CD4-positive, alpha-beta T cell treated with Interleukin-17A for 4 hours (primary cell): ENCODE measurements around the gene WDR44.
"Not testable (repeated sequence)": the region's sequence is repeated elsewhere in the genome, so short reads cannot be mapped to it uniquely, and the experiment has no call there.

Experiments used
- DNase-seq: peaks from one replicate; pipeline ENCODE4 v3.0.0-alpha.2; 2020; ENCODE audit warnings: mixed read lengths

The WDR44 gene

DNA sequence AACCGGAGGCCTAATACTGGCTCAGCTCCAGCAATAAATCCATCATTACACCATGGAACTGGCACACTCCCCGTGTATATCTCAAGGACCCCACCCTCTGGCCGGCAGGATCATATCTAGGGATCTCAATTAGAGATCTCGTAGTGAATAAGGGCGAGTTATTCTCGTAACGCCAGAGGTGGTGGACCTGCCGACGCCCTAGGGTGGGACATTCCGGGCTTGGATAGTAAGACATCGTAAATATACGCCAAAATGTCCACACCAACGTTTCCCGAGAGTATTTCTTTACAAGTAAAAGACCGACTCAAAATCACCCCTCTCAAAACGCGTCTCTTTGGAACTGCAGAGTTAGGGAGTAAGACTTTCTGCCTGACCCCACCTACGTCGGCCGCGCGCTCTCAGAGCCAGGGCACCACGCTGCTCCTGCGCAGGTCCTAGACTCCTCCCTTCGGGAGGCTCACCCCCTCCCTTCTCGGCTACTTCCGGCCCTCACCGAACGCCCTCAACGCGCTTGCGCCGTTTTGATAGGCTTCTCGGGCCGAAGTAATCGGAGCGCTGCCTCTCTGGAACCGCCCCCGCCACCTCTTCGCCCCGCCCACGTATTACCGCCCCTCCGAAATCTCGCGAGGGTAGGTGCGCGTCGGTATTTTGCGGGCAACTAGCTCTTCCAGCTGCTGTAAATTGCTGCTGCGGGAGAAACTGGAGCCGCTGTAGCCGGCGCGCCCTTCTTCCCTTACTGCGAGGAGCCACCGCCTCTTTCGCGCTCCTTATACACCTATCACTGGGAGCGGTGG, at the start of gene WDR44:
Gene WDR44, plus strand, starts transcription at position 643 of the 794 bp plus-strand sequence. CDS start 398 bp downstream, outside the sequence.
- DNase-seq = peak; percentile 93

DNA sequence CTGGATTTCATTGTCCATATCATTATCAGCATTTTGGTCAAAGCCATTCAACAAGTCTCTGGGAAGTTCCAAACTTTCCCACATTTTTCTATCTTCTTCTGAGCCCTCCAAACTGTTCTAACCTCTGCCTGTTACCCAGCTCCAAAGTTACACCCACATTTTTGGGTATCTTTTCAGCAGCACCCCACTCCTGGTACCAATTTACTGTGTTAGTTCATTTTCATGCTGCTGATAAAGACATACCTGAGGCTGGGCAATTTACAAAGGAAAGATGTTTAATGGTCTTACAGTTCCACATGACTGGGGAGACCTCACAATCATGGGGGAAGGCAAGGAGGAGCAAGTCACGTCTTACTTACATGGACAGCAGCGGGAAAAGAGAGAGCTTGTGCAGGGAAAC, 40.1 kb upstream of the WDR44 start:
- not testable (repeated sequence) for DNase-seq

DNA sequence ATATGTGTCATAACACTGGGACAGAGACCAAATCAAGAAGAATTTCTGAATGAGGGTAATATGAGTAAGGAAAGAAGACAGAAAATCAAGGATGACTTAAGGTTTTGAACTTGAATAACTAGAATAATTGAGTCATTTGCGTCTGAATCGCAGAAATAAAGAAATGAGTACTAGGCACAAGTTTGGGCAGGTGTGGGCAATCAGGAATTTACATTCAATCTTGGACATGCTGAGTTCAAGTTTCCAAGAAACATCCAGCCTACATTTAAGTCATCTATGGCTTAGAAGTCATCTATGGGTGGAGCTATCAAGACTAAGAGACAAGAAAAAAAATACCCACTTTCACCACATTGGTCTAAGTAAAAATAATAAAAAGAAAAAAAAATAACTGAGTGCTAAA, 30.4 kb upstream of the WDR44 start:
- DNase-seq = no peak

- no peak for DNase-seq
Observed at GRCh38 chrX:118324588-118324987, 21.3 kb upstream of the WDR44 start.

DNA sequence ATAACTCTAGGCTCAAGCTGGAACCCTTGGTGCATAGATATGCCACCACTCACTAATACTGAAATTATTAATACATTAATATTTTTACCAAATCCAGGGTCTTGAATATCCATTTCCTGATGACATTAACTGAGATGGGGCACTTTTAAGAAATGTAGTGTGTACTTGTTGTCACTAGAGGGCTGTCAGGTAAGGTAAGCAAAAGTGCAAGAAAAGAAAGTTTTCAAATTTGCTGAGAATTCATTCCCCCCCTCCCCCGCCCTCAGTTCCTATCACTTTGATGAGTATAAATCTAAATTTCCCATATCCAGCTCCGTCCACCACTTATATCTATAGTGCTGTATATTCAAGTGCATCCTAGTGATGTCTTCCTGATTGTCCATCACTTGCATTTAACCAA, 20.5 kb upstream of the WDR44 start:
- DNase-seq = no peak

GRCh38 chrX:118329175-118329574, 16.7 kb upstream of the WDR44 start:
- no peak for DNase-seq

DNA sequence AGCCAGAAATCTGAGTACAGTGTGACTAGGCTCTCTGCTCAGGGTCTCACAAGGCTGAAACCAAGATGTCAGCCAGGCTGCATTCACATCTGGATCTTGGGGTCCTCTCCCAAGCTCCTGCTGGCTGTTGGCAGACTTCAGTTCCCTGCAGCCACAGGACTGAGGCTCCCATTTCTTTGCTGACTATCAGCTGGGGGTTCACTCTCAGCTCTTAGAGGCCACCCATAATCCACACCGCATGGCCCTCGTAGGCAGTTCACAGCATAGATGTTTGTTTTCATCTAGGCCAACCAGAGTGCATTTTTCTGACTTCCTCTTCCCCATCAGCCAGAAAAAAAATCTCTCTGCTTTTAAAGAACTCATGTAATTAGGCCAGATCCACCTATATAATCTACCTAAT, 8.2 kb upstream of the WDR44 start:
- DNase-seq = no peak

GRCh38 chrX:118338930-118339329, 7.0 kb upstream of the WDR44 start:
- DNase-seq = no peak

- no peak for DNase-seq
Observed at GRCh38 chrX:118345045-118345463, 852 bp upstream of the WDR44 start.

- DNase-seq = peak; percentile 61
Observed at GRCh38 chrX:118346258-118347094, 570 bp downstream of the WDR44 start.

- DNase-seq = no peak
Observed at GRCh38 chrX:118347131-118347530, 1.2 kb downstream of the WDR44 start.

DNA sequence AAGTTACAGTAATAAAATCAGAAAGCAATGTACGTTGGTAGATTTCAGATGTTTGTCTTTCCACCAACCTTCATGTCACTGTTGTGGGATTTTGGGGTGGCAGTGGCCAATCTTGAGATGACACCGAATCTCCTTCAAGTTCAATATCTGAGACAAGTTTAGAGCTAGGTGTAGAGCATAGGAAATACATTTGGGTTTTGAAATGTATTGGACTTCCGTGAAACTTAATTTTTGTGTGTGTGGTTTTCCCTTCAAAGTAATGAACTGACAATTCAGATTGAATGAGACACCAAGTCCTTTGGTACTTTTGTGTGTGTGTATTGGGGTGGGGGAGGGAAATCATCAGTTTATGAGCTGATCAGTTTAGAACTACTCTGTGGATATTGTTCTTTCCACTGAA, 1.8 kb downstream of the WDR44 start:
- no peak for DNase-seq

DNA sequence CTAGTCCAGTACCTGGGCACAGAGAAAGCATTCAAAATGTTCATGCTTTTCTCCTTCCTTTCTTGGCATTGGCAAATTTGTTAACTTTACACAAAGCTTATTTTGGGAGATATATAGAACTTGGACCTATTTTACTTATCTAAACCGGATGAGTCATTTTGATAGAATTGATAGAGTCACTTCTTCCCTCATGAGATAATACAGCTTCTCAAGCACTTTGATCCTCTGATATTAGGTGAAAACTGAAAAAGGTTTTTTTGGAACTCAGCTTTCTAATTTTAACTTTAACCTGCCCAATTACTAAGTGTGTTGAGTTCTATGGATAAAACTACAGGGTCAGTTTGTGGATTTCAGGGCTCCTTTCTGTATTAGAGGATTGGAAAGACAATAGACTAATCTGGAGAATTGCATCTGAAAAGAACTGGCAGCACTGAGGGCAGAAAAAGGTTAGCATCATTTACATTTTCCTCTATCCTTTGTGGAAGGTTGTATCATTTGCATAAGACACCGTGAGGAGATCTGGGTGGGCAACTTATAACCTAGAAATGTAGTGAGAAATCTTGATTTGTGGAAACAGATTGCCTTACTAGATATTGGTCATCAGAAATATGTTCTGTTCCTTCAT, 2.4 kb downstream of the WDR44 start:
- DNase-seq = no peak

GRCh38 chrX:118349188-118349587, 3.3 kb downstream of the WDR44 start:
- DNase-seq = no peak

DNA sequence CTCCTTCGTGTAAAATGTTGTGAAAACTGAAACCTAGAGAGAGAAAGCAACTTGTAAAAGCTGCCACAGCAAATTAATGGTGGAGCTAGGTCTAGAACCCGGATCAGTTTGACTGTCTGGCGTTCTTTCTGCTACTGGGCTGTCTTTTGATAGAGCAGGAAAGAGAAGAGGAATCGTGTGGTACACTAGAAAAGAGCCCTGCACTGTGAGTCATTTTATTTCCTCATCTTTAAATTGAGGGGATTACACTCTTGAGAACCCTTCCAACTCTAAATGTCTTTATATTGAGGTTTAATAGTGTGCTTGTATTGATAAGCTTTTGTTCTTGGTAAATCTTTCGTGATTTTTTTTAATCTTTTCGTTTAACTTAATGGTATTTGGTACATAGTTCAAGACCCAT, 4.3 kb downstream of the WDR44 start:
- no peak for DNase-seq

DNA sequence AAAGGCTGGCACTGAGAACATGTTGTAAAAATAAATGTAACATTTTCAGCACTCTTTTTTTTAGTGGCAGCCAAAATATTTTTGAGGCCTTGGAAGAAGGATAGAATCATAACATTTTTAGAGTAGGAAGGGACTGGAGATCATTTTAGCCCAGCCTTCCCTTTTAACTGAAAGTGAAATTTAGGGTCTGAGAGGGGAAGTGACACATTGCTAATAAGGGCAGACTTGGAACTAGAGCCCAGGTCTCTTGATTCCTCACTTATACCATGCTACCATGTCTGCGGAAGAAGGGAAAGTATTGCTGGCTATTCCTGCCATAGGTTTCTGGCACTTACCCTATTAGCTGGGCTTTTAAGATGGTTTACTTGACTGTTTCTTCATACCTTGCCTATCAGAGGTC, 4.8 kb downstream of the WDR44 start:
- no peak for DNase-seq

DNA sequence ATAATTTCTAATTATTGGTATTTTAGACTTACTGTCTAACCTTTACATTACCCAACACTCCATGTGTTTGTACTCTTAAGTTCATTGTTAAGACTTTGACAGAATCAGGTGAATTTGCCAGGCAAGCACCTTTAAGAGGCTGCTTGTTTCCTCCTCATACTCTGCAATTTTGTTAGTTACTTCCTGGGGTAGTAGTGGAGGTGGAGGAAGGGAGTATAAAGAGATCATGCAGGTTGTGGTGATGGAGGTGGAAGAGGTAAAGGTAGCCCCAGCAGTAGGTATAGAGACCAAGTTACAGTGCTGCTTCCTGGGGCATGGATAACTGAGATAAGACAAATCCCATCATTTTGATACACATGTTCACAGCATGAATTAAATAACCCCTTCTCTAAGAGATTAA, 6.7 kb downstream of the WDR44 start:
- no peak for DNase-seq

- no peak for DNase-seq
Observed at GRCh38 chrX:118353081-118353850, 7.4 kb downstream of the WDR44 start.

- peak; percentile 13 for DNase-seq
Observed at GRCh38 chrX:118355225-118355920, 9.5 kb downstream of the WDR44 start.

GRCh38 chrX:118356154-118356701, 10.3 kb downstream of the WDR44 start:
- no peak for DNase-seq

DNA sequence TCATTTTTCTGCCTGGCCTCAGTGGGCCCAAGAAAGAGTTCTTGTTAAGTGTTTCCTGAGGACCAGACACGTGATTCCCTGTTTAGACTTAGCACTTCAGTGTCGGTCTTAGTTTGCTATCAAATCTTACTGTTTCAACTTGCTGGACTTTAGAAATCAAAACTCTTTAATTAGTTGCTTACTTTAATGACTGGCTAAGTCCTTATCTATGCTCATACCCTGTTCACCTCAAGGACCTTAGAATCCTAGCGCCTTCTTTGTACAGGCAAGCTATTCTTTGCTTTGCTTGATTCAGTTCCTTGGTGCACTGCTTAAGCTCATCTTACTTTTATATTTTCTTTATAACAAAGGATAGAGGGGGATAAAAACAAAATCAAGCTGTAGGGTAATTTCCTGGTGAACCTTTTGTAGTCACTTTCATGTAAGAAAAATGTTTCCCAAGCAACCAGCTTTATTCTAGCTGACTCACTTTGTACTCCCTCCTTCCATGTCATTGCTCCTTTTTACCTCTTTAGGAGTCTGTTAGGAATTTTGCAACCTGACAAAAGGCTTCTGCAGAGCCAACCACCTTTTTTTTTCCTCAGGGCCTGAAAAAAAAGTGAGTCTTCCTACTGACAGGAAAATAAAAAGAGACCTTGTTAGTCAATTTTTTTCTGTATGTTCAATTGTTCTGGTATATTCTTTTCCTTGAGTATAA, 14.7 kb downstream of the WDR44 start:
- no peak for DNase-seq
